ENCODE results near the gene KCNJ10. TPM values are rescaled to one million over a fixed set of nuclear protein-coding genes. Genes with fewer than 3 reads are reported as not detected.

KCNJ10 gene
- total RNA-seq, 1 donor from 2014 or later, result not detected

DNA sequence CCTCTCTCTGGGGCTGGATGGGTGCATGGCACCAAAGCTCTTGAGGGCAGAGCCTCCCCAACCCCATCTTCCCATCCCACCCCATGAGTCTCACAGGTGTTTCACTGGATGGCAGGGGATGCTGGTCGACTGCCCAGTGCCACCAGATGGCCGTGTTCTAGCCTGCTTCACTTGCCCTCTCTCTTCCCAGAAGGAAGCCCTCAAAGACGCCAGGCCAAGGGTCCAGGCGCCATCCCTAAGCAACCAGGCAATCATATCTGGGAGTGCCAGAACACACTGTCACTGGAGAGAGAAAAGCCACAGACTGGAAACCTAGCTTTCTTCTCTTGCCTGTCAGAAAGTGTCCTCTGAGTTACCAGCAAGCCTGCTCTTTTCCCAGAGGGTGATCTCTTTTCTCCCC is 64.9 kb downstream of the KCNJ10 start:
- DNase-seq (ENCODE audit: extremely low spot score, unreplicated experiment), result peak; percentile 13
- TF ChIP-seq, protein P1, sequence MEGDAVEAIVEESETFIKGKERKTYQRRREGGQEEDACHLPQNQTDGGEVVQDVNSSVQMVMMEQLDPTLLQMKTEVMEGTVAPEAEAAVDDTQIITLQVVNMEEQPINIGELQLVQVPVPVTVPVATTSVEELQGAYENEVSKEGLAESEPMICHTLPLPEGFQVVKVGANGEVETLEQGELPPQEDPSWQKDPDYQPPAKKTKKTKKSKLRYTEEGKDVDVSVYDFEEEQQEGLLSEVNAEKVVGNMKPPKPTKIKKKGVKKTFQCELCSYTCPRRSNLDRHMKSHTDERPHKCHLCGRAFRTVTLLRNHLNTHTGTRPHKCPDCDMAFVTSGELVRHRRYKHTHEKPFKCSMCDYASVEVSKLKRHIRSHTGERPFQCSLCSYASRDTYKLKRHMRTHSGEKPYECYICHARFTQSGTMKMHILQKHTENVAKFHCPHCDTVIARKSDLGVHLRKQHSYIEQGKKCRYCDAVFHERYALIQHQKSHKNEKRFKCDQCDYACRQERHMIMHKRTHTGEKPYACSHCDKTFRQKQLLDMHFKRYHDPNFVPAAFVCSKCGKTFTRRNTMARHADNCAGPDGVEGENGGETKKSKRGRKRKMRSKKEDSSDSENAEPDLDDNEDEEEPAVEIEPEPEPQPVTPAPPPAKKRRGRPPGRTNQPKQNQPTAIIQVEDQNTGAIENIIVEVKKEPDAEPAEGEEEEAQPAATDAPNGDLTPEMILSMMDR (IDR thresholded peaks at IDR 0.05), result no peak
- Mint-ChIP-seq H3K9me3 (ENCODE audit: unreplicated experiment) (no peaks in the 10 kb centered on the region), H3K4me3 (ENCODE audit: unreplicated experiment) (no peak overlapping the region), H3K36me3 (ENCODE audit: unreplicated experiment) (no peaks in the 10 kb centered on the region), H3K27me3 (ENCODE audit: unreplicated experiment) (peaks cover 26% of the 10 kb centered on the region), H3K27ac (ENCODE audit: unreplicated experiment) (no peak overlapping the region), H3K4me1 (ENCODE audit: unreplicated experiment) (no peaks in the 10 kb centered on the region)

DNA sequence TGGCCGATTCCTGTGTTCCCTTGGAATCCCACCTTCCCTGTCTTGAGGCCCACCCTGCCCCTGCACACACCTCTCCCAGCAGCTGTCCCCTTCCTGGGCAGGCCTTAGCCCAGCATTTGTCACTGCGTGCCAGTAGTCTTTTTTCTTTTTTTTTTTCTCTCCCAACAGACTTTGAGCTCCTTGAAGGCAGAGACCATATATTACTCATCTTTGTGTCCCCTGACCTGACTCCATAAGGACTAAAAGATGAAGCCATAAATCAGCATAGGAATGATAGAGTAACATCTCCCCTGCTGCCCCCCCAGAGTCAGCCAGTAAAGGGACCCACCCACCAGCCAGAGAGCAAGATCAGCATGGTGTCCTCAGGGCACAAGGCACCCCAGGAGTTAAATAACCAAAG is 65.5 kb downstream of the KCNJ10 start:
- Mint-ChIP-seq H3K27me3 (ENCODE audit: unreplicated experiment) (peaks cover 20% of the 10 kb centered on the region), H3K36me3 (ENCODE audit: unreplicated experiment) (no peaks in the 10 kb centered on the region), H3K9me3 (ENCODE audit: unreplicated experiment) (no peaks in the 10 kb centered on the region), H3K4me3 (ENCODE audit: unreplicated experiment) (no peak overlapping the region), H3K27ac (ENCODE audit: unreplicated experiment) (no peak overlapping the region), H3K4me1 (ENCODE audit: unreplicated experiment) (no peaks in the 10 kb centered on the region)
- no peak for DNase-seq (ENCODE audit: extremely low spot score, unreplicated experiment)
- TF ChIP-seq, protein P1 (IDR thresholded peaks at IDR 0.05), result no peak

DNA sequence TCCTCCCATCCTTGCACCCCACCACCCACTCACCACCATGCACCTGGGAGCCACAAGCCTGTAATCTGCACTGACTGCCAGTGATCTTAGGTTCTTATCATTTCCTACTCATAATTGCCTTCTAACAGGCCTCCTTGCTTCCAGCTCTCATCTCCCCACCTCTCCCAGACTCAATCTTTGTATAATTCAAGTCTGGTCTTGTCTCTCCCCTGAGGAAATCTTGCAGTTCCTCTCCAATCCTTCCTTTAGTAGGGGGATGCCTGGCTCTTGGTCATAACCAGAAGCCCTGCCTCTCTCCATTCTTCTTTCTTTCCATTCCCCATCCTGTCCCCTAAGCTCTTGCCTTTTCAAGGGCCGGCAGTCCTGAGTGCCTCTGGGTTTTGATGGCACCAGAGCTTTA is 66.0 kb downstream of the KCNJ10 start:
- peak; percentile 10 for DNase-seq (ENCODE audit: extremely low spot score, unreplicated experiment)
- TF ChIP-seq, protein P1 (IDR thresholded peaks at IDR 0.05), result no peak
- Mint-ChIP-seq H3K27me3 (ENCODE audit: unreplicated experiment) (peaks cover 20% of the 10 kb centered on the region), H3K27ac (ENCODE audit: unreplicated experiment) (no peak overlapping the region), H3K9me3 (ENCODE audit: unreplicated experiment) (no peaks in the 10 kb centered on the region), H3K4me3 (ENCODE audit: unreplicated experiment) (no peak overlapping the region), H3K4me1 (ENCODE audit: unreplicated experiment) (no peaks in the 10 kb centered on the region), H3K36me3 (ENCODE audit: unreplicated experiment) (no peaks in the 10 kb centered on the region)

DNA sequence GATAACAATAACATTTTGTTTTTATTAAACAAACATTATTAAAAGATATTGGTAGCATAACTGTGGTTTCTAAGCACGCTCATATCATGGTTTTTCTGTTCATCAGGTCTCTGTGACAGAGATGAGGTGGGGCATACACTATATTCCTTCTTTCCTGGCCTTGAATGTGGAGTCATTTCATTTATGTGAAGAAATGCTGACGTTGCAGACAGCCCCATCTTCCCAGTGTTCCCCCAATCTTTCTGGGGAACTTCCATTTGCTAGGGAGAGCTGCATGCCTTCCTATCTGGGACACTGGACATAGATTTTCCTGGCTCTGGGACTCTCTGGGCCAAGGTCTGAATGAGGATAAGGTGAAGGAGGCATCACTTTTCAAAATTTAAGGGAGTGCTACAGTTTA is 68.5 kb downstream of the KCNJ10 start:
- peaks cover 13% of the 10 kb centered on the region for H3K27me3 Mint-ChIP-seq (ENCODE audit: unreplicated experiment)
- H3K4me1 Mint-ChIP-seq (ENCODE audit: unreplicated experiment), result peaks cover 4% of the 10 kb centered on the region
- H3K36me3 Mint-ChIP-seq (ENCODE audit: unreplicated experiment), result no peaks in the 10 kb centered on the region
- TF ChIP-seq, protein P1 (IDR thresholded peaks at IDR 0.05), result no peak
- no peak for DNase-seq (ENCODE audit: extremely low spot score, unreplicated experiment)
- H3K4me3 Mint-ChIP-seq (ENCODE audit: unreplicated experiment), result no peak overlapping the region
- no peak overlapping the region for H3K27ac Mint-ChIP-seq (ENCODE audit: unreplicated experiment)
- H3K9me3 Mint-ChIP-seq (ENCODE audit: unreplicated experiment), result no peaks in the 10 kb centered on the region

DNA sequence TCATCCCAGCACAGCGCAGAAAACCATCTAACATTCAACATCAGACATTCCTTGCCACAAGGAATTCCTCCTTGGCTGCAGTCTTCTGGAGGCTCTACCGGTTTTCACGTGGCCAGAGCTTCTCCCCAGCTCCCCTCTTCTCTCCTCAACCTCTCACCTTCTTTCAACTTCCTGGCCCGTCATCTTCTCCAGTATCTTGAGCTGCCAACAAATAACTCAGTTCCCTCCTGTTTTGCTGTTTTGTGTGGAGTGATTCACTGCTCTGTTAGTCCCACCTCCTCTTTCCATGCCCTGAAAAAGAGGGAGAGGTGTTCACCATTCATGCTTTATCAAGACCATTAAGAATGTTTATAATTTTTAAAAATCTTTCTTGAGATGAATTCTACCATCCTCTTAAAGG is 70.8 kb downstream of the KCNJ10 start:
- Mint-ChIP-seq H3K4me1 (ENCODE audit: unreplicated experiment) (peaks cover 7% of the 10 kb centered on the region), H3K4me3 (ENCODE audit: unreplicated experiment) (no peak overlapping the region), H3K27ac (ENCODE audit: unreplicated experiment) (no peak overlapping the region), H3K9me3 (ENCODE audit: unreplicated experiment) (no peaks in the 10 kb centered on the region), H3K27me3 (ENCODE audit: unreplicated experiment) (peaks cover 11% of the 10 kb centered on the region), H3K36me3 (ENCODE audit: unreplicated experiment) (no peaks in the 10 kb centered on the region)
- TF ChIP-seq, protein P1 (IDR thresholded peaks at IDR 0.05), result no peak
- DNase-seq (ENCODE audit: extremely low spot score, unreplicated experiment), result no peak

Measured in osteocyte (in vitro differentiated cells).